ENCODE results near the gene SIGLEC7.

SIGLEC7 gene

GRCh38 chr19:51169283-51169918, 27.3 kb downstream of the SIGLEC7 start:
- DNase-seq: peak in 1 of 2 experiments; percentile 26

- DNase-seq: no peak
Observed at GRCh38 chr19:51172223-51172622, 30.1 kb downstream of the SIGLEC7 start.

GRCh38 chr19:51173681-51174080, 31.6 kb downstream of the SIGLEC7 start:
- no peak for DNase-seq

GRCh38 chr19:51179256-51179655, 37.2 kb downstream of the SIGLEC7 start:
- no peak for DNase-seq

GRCh38 chr19:51181377-51181912, 39.3 kb downstream of the SIGLEC7 start:
- no peak for DNase-seq

- no peak for DNase-seq
Observed at GRCh38 chr19:51181913-51182419, 39.9 kb downstream of the SIGLEC7 start.

- no peak for DNase-seq
Observed at GRCh38 chr19:51183629-51184028, 41.5 kb downstream of the SIGLEC7 start.

- no peak for DNase-seq
Observed at GRCh38 chr19:51185069-51185867, 43.2 kb downstream of the SIGLEC7 start.

GRCh38 chr19:51185868-51186215, 43.7 kb downstream of the SIGLEC7 start:
- DNase-seq: no peak

- no peak for DNase-seq
Observed at GRCh38 chr19:51186323-51186722, 44.2 kb downstream of the SIGLEC7 start.

GRCh38 chr19:51187395-51188226, 45.5 kb downstream of the SIGLEC7 start:
- no peak for DNase-seq

- DNase-seq: no peak
Observed at GRCh38 chr19:51188227-51188559, 46.1 kb downstream of the SIGLEC7 start.

GRCh38 chr19:51192689-51193088, 50.6 kb downstream of the SIGLEC7 start:
- DNase-seq: no peak

GRCh38 chr19:51194527-51195315, 52.6 kb downstream of the SIGLEC7 start:
- no peak for DNase-seq

GRCh38 chr19:51195316-51195586, 53.1 kb downstream of the SIGLEC7 start:
- no peak for DNase-seq

- no peak for DNase-seq
Observed at GRCh38 chr19:51195616-51196015, 53.5 kb downstream of the SIGLEC7 start.

GRCh38 chr19:51196181-51196580, 54.1 kb downstream of the SIGLEC7 start:
- DNase-seq: no peak

GRCh38 chr19:51198641-51199040, 56.5 kb downstream of the SIGLEC7 start:
- DNase-seq: no peak

GRCh38 chr19:51200071-51200666, 58.1 kb downstream of the SIGLEC7 start:
- DNase-seq: no peak

GRCh38 chr19:51201712-51202111, 59.6 kb downstream of the SIGLEC7 start:
- DNase-seq: no peak

Data from SW 1271 (cell line).